ENCODE data around the gene SLC25A27.
"Not testable (repeated sequence)": the region's sequence is repeated elsewhere in the genome, so short reads cannot be mapped to it uniquely, and the experiment has no call there.

The SLC25A27 gene

DNA sequence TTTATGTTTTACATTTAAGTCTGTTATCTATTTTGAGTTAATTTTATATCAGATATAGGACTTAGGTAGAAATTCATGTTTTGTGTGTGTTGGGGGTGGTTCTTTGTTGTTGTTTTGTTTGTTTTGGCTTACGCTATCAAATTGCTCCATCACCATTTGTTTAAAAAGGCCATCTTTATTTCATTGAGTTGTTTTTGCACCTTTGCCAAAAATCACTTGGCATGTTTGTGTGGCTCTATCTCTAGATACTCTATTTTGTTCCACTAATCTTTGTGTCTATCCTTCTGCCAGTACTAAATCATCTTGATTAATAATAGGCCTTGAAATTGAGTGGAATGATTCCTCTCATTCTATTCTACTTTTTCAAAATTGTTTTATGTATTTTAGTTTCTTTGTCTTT lies 7.5 kb upstream of the SLC25A27 start:
- TF ChIP-seq PAX5 (IDR thresholded peaks at IDR 0.05; ENCODE audit: insufficient read depth, low read length, severe bottlenecking) (no peak), POLR2AphosphoS5 (IDR thresholded peaks at IDR 0.05; ENCODE audit: low read depth, low read length) (no peak), POLR2A (IDR thresholded peaks at IDR 0.05; ENCODE audit: low read depth, low read length) (no peak), POU2F2 (IDR thresholded peaks at IDR 0.05; ENCODE audit: low read depth, low read length) (no peak), TAF1 (IDR thresholded peaks at IDR 0.05; ENCODE audit: low read depth, low read length) (no peak), SPI1 (IDR thresholded peaks at IDR 0.05; ENCODE audit: low read depth, low read length) (no peak)
- FAIRE-seq (no peak), DNase-seq (ENCODE audit: insufficient read length, low spot score) (no peak)

DNA sequence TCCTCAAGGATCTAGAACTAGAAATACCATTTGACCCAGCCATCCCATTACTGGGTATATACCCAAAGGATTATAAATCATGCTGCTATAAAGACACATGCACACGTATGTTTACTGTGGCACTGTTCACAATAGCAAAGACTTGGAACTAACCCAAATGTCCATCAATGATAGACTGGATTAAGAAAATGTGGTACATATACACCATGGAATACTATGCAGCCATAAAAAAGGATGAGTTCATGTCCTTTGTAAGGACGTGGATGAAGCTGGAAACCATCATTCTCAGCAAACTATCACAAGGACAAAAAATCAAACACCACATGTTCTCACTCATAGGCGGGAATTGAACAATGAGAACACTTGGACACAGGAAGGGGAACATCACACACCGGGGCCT lies 4.7 kb upstream of the SLC25A27 start:
- DNase-seq (ENCODE audit: insufficient read length, low spot score); FAIRE-seq: not testable (repeated sequence)

DNA sequence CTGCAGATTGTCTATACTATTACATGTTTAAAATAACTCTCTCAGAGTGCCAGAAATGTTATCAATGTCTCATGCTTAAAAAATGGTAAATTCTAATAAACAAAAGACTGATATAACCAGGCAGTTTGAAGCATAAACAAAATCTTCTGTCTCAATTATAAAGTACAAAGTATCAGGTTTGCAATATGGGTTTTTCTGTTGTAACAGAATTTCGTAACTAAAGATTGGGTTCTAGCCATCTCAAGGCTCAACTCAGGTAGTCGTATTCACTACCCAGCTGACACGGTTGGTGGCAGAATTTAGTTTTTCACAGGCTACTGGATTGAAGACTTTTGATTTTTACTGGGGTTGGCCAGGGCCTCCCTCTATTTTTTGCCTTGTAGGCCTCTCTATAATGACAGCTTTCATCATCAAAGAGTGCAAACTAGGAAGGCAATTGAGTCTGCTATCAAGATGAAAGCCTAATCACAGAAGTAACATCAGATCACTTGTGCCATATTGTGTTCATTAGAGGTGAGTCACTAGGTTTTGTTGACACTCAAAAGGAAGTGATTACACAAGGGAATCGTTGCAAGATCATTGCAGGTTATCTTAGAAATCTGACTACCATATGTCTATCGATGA lies 3.8 kb upstream of the SLC25A27 start:
- DNase-seq (ENCODE audit: insufficient read length, low spot score), result no peak
- no peak for TF ChIP-seq PAX5 (IDR thresholded peaks at IDR 0.05; ENCODE audit: insufficient read depth, low read length, severe bottlenecking)
- FAIRE-seq, result no peak

GRCh38 chr6:46651006-46651405 lies 1.8 kb upstream of the SLC25A27 start:
- TF ChIP-seq SPI1 (IDR thresholded peaks at IDR 0.05; ENCODE audit: low read depth, low read length) (no peak), POLR2AphosphoS5 (IDR thresholded peaks at IDR 0.05; ENCODE audit: low read depth, low read length) (no peak), PAX5 (IDR thresholded peaks at IDR 0.05; ENCODE audit: insufficient read depth, low read length, severe bottlenecking) (no peak), POLR2A (IDR thresholded peaks at IDR 0.05; ENCODE audit: low read depth, low read length) (no peak), TAF1 (IDR thresholded peaks at IDR 0.05; ENCODE audit: low read depth, low read length) (no peak), POU2F2 (IDR thresholded peaks at IDR 0.05; ENCODE audit: low read depth, low read length) (no peak)
- no peak for DNase-seq (ENCODE audit: insufficient read length, low spot score)
- no peak for FAIRE-seq

- no peak for FAIRE-seq
- TF ChIP-seq POU2F2 (IDR thresholded peaks at IDR 0.05; ENCODE audit: low read depth, low read length) (no peak), TAF1 (IDR thresholded peaks at IDR 0.05; ENCODE audit: low read depth, low read length) (no peak), POLR2AphosphoS5 (IDR thresholded peaks at IDR 0.05; ENCODE audit: low read depth, low read length) (no peak), SPI1 (IDR thresholded peaks at IDR 0.05; ENCODE audit: low read depth, low read length) (no peak)
- no peak for DNase-seq (ENCODE audit: insufficient read length, low spot score)
Measured at GRCh38 chr6:46651816-46652215, 959 bp upstream of the SLC25A27 start.

- DNase-seq (ENCODE audit: insufficient read length, low spot score), result no peak
- no peak for FAIRE-seq
- TF ChIP-seq TAF1 (IDR thresholded peaks at IDR 0.05; ENCODE audit: low read depth, low read length), result no peak
- TF ChIP-seq POU2F2 (IDR thresholded peaks at IDR 0.05; ENCODE audit: low read depth, low read length), result no peak
- no peak for TF ChIP-seq SPI1 (IDR thresholded peaks at IDR 0.05; ENCODE audit: low read depth, low read length)
- TF ChIP-seq PAX5 (IDR thresholded peaks at IDR 0.05; ENCODE audit: insufficient read depth, low read length, severe bottlenecking), result no peak
- no peak for TF ChIP-seq POLR2AphosphoS5 (IDR thresholded peaks at IDR 0.05; ENCODE audit: low read depth, low read length)
- no peak for TF ChIP-seq POLR2A (IDR thresholded peaks at IDR 0.05; ENCODE audit: low read depth, low read length)
Measured at GRCh38 chr6:46652232-46652602, 558 bp upstream of the SLC25A27 start.

DNA sequence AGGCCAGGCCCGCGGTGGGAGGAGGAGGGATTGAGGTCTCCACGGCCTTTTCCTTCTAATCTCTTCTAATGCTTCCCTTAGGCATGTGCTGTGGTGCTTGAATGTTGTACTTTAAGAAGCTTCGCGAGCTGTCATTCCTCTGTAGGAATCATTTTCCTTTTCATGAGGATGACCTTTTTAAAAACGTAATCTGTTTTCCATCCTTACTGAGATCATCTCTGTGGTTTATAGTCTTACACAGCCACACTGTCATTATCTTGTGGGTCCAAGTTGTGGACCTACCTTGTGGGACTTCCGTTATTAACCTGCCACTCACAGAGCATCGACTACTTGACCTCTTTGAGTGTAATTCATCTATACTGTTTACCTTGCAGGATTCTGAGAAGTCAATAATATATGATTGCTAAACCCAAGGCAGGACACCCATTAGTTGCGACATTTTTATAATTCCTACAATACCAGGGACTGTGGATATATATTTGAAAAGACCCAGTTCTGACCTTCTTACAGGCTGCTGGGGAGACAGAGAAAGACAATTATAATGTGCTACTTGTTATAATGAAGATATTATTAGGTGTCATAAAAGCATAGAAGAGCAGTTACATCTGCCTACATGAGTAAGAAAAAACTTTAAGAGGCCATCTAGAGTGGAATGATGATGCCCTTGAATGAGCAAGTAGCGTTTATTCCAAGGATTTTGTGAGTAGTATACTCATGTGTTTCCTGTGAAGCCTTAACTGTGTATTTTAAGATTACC lies 842 bp downstream of the SLC25A27 start:
- DNase-seq (ENCODE audit: insufficient read length, low spot score), result no peak
- no peak for FAIRE-seq
- TF ChIP-seq TAF1 (IDR thresholded peaks at IDR 0.05; ENCODE audit: low read depth, low read length) (no peak), POLR2A (IDR thresholded peaks at IDR 0.05; ENCODE audit: low read depth, low read length) (no peak)

DNA sequence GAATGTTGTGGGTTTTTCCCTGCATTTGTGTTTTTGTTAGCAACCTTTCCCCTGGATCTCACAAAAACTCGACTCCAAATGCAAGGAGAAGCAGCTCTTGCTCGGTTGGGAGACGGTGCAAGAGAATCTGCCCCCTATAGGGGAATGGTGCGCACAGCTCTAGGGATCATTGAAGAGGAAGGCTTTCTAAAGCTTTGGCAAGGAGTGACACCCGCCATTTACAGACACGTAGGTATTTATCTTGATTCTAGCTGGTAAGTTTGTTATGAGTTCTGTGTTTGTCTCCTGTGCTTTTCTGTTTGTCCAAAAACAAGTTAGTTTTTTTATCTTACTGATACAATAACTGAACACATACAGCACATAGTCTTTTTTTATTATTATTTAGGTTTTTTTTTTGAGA lies 3.0 kb downstream of the SLC25A27 start:
- FAIRE-seq (no peak), DNase-seq (ENCODE audit: insufficient read length, low spot score) (no peak)
- TF ChIP-seq PAX5 (IDR thresholded peaks at IDR 0.05; ENCODE audit: insufficient read depth, low read length, severe bottlenecking), result no peak
- TF ChIP-seq POLR2A (IDR thresholded peaks at IDR 0.05; ENCODE audit: low read depth, low read length), result no peak
- no peak for TF ChIP-seq SPI1 (IDR thresholded peaks at IDR 0.05; ENCODE audit: low read depth, low read length)
- TF ChIP-seq POU2F2 (IDR thresholded peaks at IDR 0.05; ENCODE audit: low read depth, low read length), result no peak
- no peak for TF ChIP-seq TAF1 (IDR thresholded peaks at IDR 0.05; ENCODE audit: low read depth, low read length)
- TF ChIP-seq POLR2AphosphoS5 (IDR thresholded peaks at IDR 0.05; ENCODE audit: low read depth, low read length), result no peak

- FAIRE-seq (no peak), DNase-seq (ENCODE audit: insufficient read length, low spot score) (no peak)
- TF ChIP-seq TAF1 (IDR thresholded peaks at IDR 0.05; ENCODE audit: low read depth, low read length) (no peak), PAX5 (IDR thresholded peaks at IDR 0.05; ENCODE audit: insufficient read depth, low read length, severe bottlenecking) (no peak), POU2F2 (IDR thresholded peaks at IDR 0.05; ENCODE audit: low read depth, low read length) (no peak), POLR2A (IDR thresholded peaks at IDR 0.05; ENCODE audit: low read depth, low read length) (no peak), POLR2AphosphoS5 (IDR thresholded peaks at IDR 0.05; ENCODE audit: low read depth, low read length) (no peak), SPI1 (IDR thresholded peaks at IDR 0.05; ENCODE audit: low read depth, low read length) (no peak)
Measured at GRCh38 chr6:46657642-46658041, 4.9 kb downstream of the SLC25A27 start.

DNA sequence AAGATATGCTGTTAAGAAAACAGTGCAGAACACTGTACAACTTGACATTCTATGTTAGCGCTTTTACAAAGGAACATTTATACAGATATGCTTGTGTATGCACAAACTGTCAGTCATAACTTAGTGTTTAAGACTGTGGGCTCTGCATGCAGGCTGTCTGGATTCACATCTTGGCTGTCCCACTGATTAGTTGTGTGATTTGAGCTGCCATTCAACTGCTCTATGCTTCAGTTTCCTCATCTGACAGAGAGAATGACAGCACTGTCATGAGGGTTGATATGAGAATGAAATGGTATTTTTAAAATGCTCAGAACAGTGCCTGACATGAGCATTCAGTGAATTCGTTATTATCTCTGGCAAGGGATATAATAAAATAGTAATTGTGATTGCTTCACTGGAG lies 8.7 kb downstream of the SLC25A27 start:
- no peak for DNase-seq (ENCODE audit: insufficient read length, low spot score)
- no peak for FAIRE-seq
- no peak for TF ChIP-seq PAX5 (IDR thresholded peaks at IDR 0.05; ENCODE audit: insufficient read depth, low read length, severe bottlenecking)
- no peak for TF ChIP-seq POLR2AphosphoS5 (IDR thresholded peaks at IDR 0.05; ENCODE audit: low read depth, low read length)
- TF ChIP-seq TAF1 (IDR thresholded peaks at IDR 0.05; ENCODE audit: low read depth, low read length), result no peak
- no peak for TF ChIP-seq POU2F2 (IDR thresholded peaks at IDR 0.05; ENCODE audit: low read depth, low read length)
- no peak for TF ChIP-seq POLR2A (IDR thresholded peaks at IDR 0.05; ENCODE audit: low read depth, low read length)
- no peak for TF ChIP-seq SPI1 (IDR thresholded peaks at IDR 0.05; ENCODE audit: low read depth, low read length)

All from GM12891 (cell line).